IMR-90 (cell line): Measurements from ENCODE around the gene ZSWIM9. TPM values are rescaled to one million over a fixed set of nuclear protein-coding genes. Genes with fewer than 3 reads are reported as not detected.

Experiments
- ATAC-seq: fragments of 200-7000 bp; cut with Tn5 transposase; 2 replicates; pipeline ENCODE4 v1.9.1; 2020; ENCODE audit warnings: low read depth, mild to moderate bottlenecking, moderate library complexity
- BruUV-seq: library from RNA; stranded (reverse); fragments of 400-500 nt; replicated peaks from 2 replicates; lab custom pipeline; 2021; lab: Mats Ljungman, UMichigan
- CTCF ChIA-PET: fragments of 300-600 bp; formaldehyde crosslinking; extraction: SDS; loops from one replicate; lab custom pipeline; 2021; ENCODE audit warnings: antibody characterized with exemption; lab: Yijun Ruan, JAX
- POLR2A ChIA-PET: fragments of 300-600 bp; sonication (Branson Sonifier 250); formaldehyde crosslinking; loops from one replicate; lab custom pipeline; 2022; ENCODE audit warnings: antibody characterized with exemption; ENCODE audit not compliant: unreplicated experiment; lab: Charles Lee
- DNase-seq: peaks from one replicate; pipeline ENCODE4 v3.0.0; 2013
- H2AFZ ChIP-seq: replicated peaks from 2 replicates; pipeline ENCODE3; 2013; ENCODE audit warnings: low read length, mild to moderate bottlenecking; ENCODE audit not compliant: poor library complexity
- H2AK5ac ChIP-seq: 2 replicates; pipeline ENCODE4 v1.6.1; 2013; ENCODE audit warnings: low read depth, low read length, inconsistent platforms
- H2AK9ac ChIP-seq: replicated peaks from 2 replicates; pipeline ENCODE3; 2013; ENCODE audit warnings: mild to moderate bottlenecking, low read depth, low read length, moderate library complexity; ENCODE audit not compliant: poor library complexity
- H2BK120ac ChIP-seq: 2 replicates; pipeline ENCODE4 v1.6.1; 2013; ENCODE audit warnings: low read depth, low read length, inconsistent platforms
- H2BK15ac ChIP-seq: 3 replicates; pipeline ENCODE4 v1.6.1; 2013; ENCODE audit warnings: low read depth, low read length, inconsistent platforms
- H2BK20ac ChIP-seq: 2 replicates; pipeline ENCODE4 v1.6.1; 2013; ENCODE audit warnings: low read depth, mild to moderate bottlenecking, inconsistent platforms, low read length, moderate library complexity
- H2BK5ac ChIP-seq: 2 replicates; pipeline ENCODE4 v1.6.1; 2013; ENCODE audit warnings: mild to moderate bottlenecking, low read depth, low read length, inconsistent platforms; ENCODE audit not compliant: poor library complexity, severe bottlenecking
- H3K14ac ChIP-seq: replicated peaks from 2 replicates; pipeline ENCODE4 v1.6.1; 2013; ENCODE audit warnings: low read depth, low read length, inconsistent platforms
- H3K18ac ChIP-seq: 2 replicates; pipeline ENCODE4 v1.6.1; 2013; ENCODE audit warnings: low read depth, low read length, control low read depth
- H3K23ac ChIP-seq: 2 replicates; pipeline ENCODE4 v1.6.1; 2013; ENCODE audit warnings: low read depth, low read length, inconsistent platforms
- H3K27ac ChIP-seq: 2 replicates; pipeline ENCODE4 v1.5.1; 2013; ENCODE audit warnings: mild to moderate bottlenecking, control low read depth, low read length; ENCODE audit not compliant: insufficient read depth
- H3K27me3 ChIP-seq: 2 replicates; pipeline ENCODE4 v1.6.1; 2013; ENCODE audit warnings: low read length; ENCODE audit not compliant: control insufficient read depth, insufficient read depth
- H3K36me3 ChIP-seq: 2 replicates; pipeline ENCODE4 v1.6.1; 2013; ENCODE audit warnings: low read length, mixed read lengths; ENCODE audit not compliant: control insufficient read depth, insufficient read depth
- H3K4ac ChIP-seq: 2 replicates; pipeline ENCODE4 v1.6.1; 2013; ENCODE audit warnings: low read depth, low read length, inconsistent platforms
- H3K4me1 ChIP-seq: 2 replicates; pipeline ENCODE4 v1.6.1; 2013; ENCODE audit warnings: low read length, mixed read lengths; ENCODE audit not compliant: control insufficient read depth, insufficient read depth
- H3K4me2 ChIP-seq: 2 replicates; pipeline ENCODE4 v1.6.1; 2013; ENCODE audit warnings: low read depth, mild to moderate bottlenecking, control low read depth, low read length, moderate library complexity
- H3K4me3 ChIP-seq: 2 replicates; pipeline ENCODE4 v1.5.1; 2013; ENCODE audit warnings: low read depth, mild to moderate bottlenecking, control low read depth, low read length, moderate library complexity; ENCODE audit not compliant: insufficient read depth
- H3K56ac ChIP-seq: 2 replicates; pipeline ENCODE4 v1.6.1; 2013; ENCODE audit warnings: low read length, inconsistent platforms; ENCODE audit not compliant: insufficient read depth; ENCODE audit errors: extremely low read depth
- H3K79me1 ChIP-seq, 2 experiments: 2 replicates each; pipeline ENCODE4 v1.6.1; 2013; ENCODE audit warnings: low read length in 2 of 2, inconsistent platforms in 1 of 2, low read depth in 1 of 2
- H3K9ac ChIP-seq: 2 replicates; pipeline ENCODE4 v1.6.1; 2013; ENCODE audit warnings: low read depth, low read length, control low read depth
- H3K9me1 ChIP-seq: 2 replicates; pipeline ENCODE4 v1.6.1; 2013; ENCODE audit warnings: low read length, inconsistent platforms; ENCODE audit not compliant: insufficient read depth
- H3K9me3 ChIP-seq: 2 replicates; pipeline ENCODE4 v1.6.1; 2013; ENCODE audit warnings: low read length; ENCODE audit not compliant: control insufficient read depth, insufficient read depth
- H4K20me1 ChIP-seq: 2 replicates; pipeline ENCODE4 v1.6.1; 2013; ENCODE audit warnings: low read length, inconsistent platforms; ENCODE audit not compliant: insufficient read depth
- H4K5ac ChIP-seq: 2 replicates; pipeline ENCODE4 v1.6.1; 2013; ENCODE audit warnings: mild to moderate bottlenecking, low read depth, low read length, control low read depth
- H4K8ac ChIP-seq, 2 experiments: 2 replicates each; pipeline ENCODE4 v1.6.1; 2013; ENCODE audit warnings: low read depth in 2 of 2, low read length in 2 of 2, control low read depth in 1 of 2, inconsistent platforms in 1 of 2
- H4K91ac ChIP-seq: 2 replicates; pipeline ENCODE4 v1.6.1; 2013; ENCODE audit warnings: low read depth, low read length, inconsistent platforms; ENCODE audit not compliant: insufficient read depth
- BHLHE40 ChIP-seq: fragments of 150-350 bp; IDR thresholded peaks from 2 replicates; pipeline ENCODE4 v1.6.1; 2016; ENCODE audit warnings: mild to moderate bottlenecking, low read depth, low read length
- CEBPB ChIP-seq: IDR thresholded peaks from 2 replicates; pipeline ENCODE4 v1.6.1; 2012; ENCODE audit warnings: low read depth, low read length, improper control_type of control experiment
- CHD1 ChIP-seq: IDR thresholded peaks from 2 replicates; pipeline ENCODE4 v1.6.1; 2012; ENCODE audit warnings: low read depth, low read length, improper control_type of control experiment
- CTCF ChIP-seq: conservative IDR thresholded peaks from 2 replicates; pipeline ENCODE4 v1.5.1; 2012; ENCODE audit warnings: mild to moderate bottlenecking, low read depth, low read length, improper control_type of control experiment
- ELK1 ChIP-seq: fragments of 150-350 bp; IDR thresholded peaks from 2 replicates; pipeline ENCODE4 v1.6.1; 2016; ENCODE audit warnings: low read depth, mild to moderate bottlenecking, low read length, moderate library complexity, borderline replicate concordance
- FOS ChIP-seq: fragments of 150-350 bp; IDR thresholded peaks from 2 replicates; pipeline ENCODE4 v1.6.1; 2016; ENCODE audit warnings: low read depth, low read length
- MAFK ChIP-seq: IDR thresholded peaks from 2 replicates; pipeline ENCODE4 v1.6.1; 2012; ENCODE audit warnings: low read depth, low read length, improper control_type of control experiment
- MAZ ChIP-seq: IDR thresholded peaks from 2 replicates; pipeline ENCODE4 v1.6.1; 2012; ENCODE audit warnings: low read depth, mild to moderate bottlenecking, low read length, improper control_type of control experiment, moderate library complexity, borderline replicate concordance
- MXI1 ChIP-seq: IDR thresholded peaks from 2 replicates; pipeline ENCODE4 v1.6.1; 2012; ENCODE audit warnings: low read depth, mild to moderate bottlenecking, low read length, moderate library complexity, borderline replicate concordance
- NFE2L2 ChIP-seq: fragments of 150-350 bp; IDR thresholded peaks from 2 replicates; pipeline ENCODE4 v1.6.1; 2016; ENCODE audit warnings: low read depth, mild to moderate bottlenecking, low read length
- POLR2A ChIP-seq: IDR thresholded peaks from 2 replicates; pipeline ENCODE4 v1.6.1; 2012; ENCODE audit warnings: mild to moderate bottlenecking, low read depth, low read length
- RAD21 ChIP-seq: IDR thresholded peaks from 2 replicates; pipeline ENCODE4 v1.6.1; 2012; ENCODE audit warnings: low read length, improper control_type of control experiment
- RCOR1 ChIP-seq: IDR thresholded peaks from 2 replicates; pipeline ENCODE4 v1.6.1; 2012; ENCODE audit warnings: mild to moderate bottlenecking, low read length, improper control_type of control experiment; ENCODE audit not compliant: insufficient replicate concordance
- RFX5 ChIP-seq: IDR thresholded peaks from 2 replicates; pipeline ENCODE4 v1.8.0; 2012; ENCODE audit warnings: low read depth, mild to moderate bottlenecking, low read length, moderate library complexity
- SMC3 ChIP-seq: fragments of 150-350 bp; IDR thresholded peaks from 2 replicates; pipeline ENCODE4 v1.6.1; 2016; ENCODE audit warnings: low read depth, mild to moderate bottlenecking, antibody characterized with exemption, low read length, moderate library complexity
- USF2 ChIP-seq: fragments of 150-350 bp; IDR thresholded peaks from 2 replicates; pipeline ENCODE4 v1.6.1; 2017; ENCODE audit warnings: mild to moderate bottlenecking, antibody characterized with exemption, low read length, low read depth
- WGBS, 2 experiments: methylation state at CpG; one replicate each; pipeline versions ENCODE4 v1.1.5 to v1.1.7; 2013; ENCODE audit warnings: missing lambda C conversion rate in 2 of 2; ENCODE audit not compliant: insufficient read length in 1 of 2; ENCODE audit errors: extremely low coverage in 2 of 2; 5-methylcytosine and 5-hydroxymethylcytosine counted together
- dilution Hi-C: fragments of 300-500 bp; cut with HindIII; formaldehyde crosslinking; loops from one replicate; pipeline ENCODE4 v1.14.3; 2018; ENCODE audit warnings: low sequenced_read_pairs; ENCODE audit not compliant: unreplicated experiment
- in situ Hi-C: fragments of 300-500 bp; cut with MboI; formaldehyde crosslinking; loops from 3 replicates; pipeline ENCODE4 v1.14.3; 2019; ENCODE audit warnings: low sequenced_read_pairs, inconsistent platforms, mixed read lengths
- intact Hi-C: fragments of 100-400 bp; cut with micrococcal nuclease; formaldehyde crosslinking; loops from 2 replicates; pipeline ENCODE4 v1.10.0; 2022
- polyA plus RNA-seq, 3 experiments: library from polyadenylated mRNA; depleted of rRNA; stranded (reverse); fragments of >200 nt; gene quantifications; 2 replicates each; pipeline ENCODE4 v1.2.3, GENCODE V29; 2012; ENCODE audit warnings: low replicate concordance in 1 of 3
- total RNA-seq: library from RNA; depleted of rRNA; stranded (reverse); fragments of >200 nt; gene quantifications from 2 replicates; pipeline ENCODE4 v1.2.3, GENCODE V29; 2012

ZSWIM9 gene
- total and polyA plus RNA-seq, 2 of the 4 experiments (the other 2 are of a cell fraction): 0.54 to 2.2 TPM

- Histone ChIP-seq H2BK15ac (no peak overlapping the region), H2BK20ac (no peak overlapping the region), H3K18ac (no peak overlapping the region), H3K4me1 (no peaks in the 10 kb centered on the region), H3K23ac (no peak overlapping the region), H3K36me3 (peaks cover 16% of the 10 kb centered on the region), H4K8ac (no peak overlapping the region), H3K9me3 (peaks cover 5% of the 10 kb centered on the region), H3K14ac (no peak overlapping the region), H2BK5ac (no peak overlapping the region), H2AK5ac (no peak overlapping the region), H3K56ac (no peak overlapping the region), H3K4me3 (no peak overlapping the region), H3K79me1 (0 out of 4 replicates have a peak, but pooled peaks cover 0 to 4% of the 10 kb centered on the region in 2 experiments), H3K9ac (no peak overlapping the region), H2AK9ac (no peak overlapping the region), H3K27me3 (no peaks in the 10 kb centered on the region), H2AFZ (no peak overlapping the region), H4K20me1 (no peaks in the 10 kb centered on the region; the same call in none of the 2 replicates), H3K9me1 (0 out of 2 replicates have a peak, but pooled peaks cover 5% of the 10 kb centered on the region), H4K91ac (no peak overlapping the region), H3K27ac (no peak overlapping the region), H2BK120ac (no peak overlapping the region), H3K4ac (no peak overlapping the region), H4K5ac (no peak overlapping the region), H3K4me2 (no peak overlapping the region)
- in situ Hi-C loops (no loop called here), intact Hi-C loops (no loop called here), dilution Hi-C loops (no loop called here)
- no peak for ATAC-seq
- TF ChIP-seq USF2 (no peak), POLR2A (no peak), CTCF (no peak), BHLHE40 (no peak), RCOR1 (no peak), ELK1 (no peak), NFE2L2 (no peak), CHD1 (no peak), MAZ (no peak), RFX5 (no peak), MXI1 (no peak), MAFK (no peak), FOS (no peak), SMC3 (no peak), RAD21 (no peak), CEBPB (no peak)
- POLR2A ChIA-PET: no interaction called here
- WGBS, 2 experiments: no CpG with 5 or more reads among the region's 5 CpGs
- BruUV-seq: no TSS peak
- DNase-seq: no peak
- CTCF ChIA-PET: no interaction called here
These were observed 15.5 kb downstream of the ZSWIM9 start for GRCh38 chr19:48186015-48186414.
